ENCODE measurements around the gene CLEC4C. TPM values are rescaled to one million over a fixed set of nuclear protein-coding genes. Genes with fewer than 3 reads are reported as not detected.
"Not testable (repeated sequence)": the region's sequence is repeated elsewhere in the genome, so short reads cannot be mapped to it uniquely, and the experiment has no call there.

CLEC4C gene
- total RNA-seq, 1 experiment from 2014 or later: not detected

DNA sequence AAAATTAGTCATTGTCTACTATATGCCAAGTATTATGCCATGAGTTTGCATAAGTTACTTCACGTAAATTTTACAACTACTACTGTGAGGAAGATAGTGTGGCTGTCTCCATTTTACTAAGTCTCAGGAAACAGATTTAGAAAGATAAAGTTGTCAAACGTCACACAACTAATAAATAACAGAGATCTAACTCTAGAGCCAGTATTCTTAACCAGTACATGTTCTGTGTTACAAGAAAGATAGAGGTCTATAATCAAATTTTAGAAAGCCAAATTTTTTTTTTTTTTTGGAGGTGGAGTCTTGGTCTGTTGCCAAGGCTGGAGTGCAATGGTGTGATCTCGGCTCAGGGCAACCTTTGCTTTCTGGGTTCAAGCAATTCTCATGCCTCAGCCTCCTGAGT lies 14.2 kb downstream of the CLEC4C start:
- no peak overlapping the region for H3K4me3 Mint-ChIP-seq (ENCODE audit: unreplicated experiment)
- BruUV-seq (replicated peaks): no TSS peak
- H3K27ac Mint-ChIP-seq (ENCODE audit: low read depth, unreplicated experiment): no peak overlapping the region
- intact Hi-C loops (cut with micrococcal nuclease): no loop called here
- H3K4me1 Mint-ChIP-seq (ENCODE audit: insufficient read depth, unreplicated experiment): no peaks in the 10 kb centered on the region
- TF ChIP-seq, protein P1, sequence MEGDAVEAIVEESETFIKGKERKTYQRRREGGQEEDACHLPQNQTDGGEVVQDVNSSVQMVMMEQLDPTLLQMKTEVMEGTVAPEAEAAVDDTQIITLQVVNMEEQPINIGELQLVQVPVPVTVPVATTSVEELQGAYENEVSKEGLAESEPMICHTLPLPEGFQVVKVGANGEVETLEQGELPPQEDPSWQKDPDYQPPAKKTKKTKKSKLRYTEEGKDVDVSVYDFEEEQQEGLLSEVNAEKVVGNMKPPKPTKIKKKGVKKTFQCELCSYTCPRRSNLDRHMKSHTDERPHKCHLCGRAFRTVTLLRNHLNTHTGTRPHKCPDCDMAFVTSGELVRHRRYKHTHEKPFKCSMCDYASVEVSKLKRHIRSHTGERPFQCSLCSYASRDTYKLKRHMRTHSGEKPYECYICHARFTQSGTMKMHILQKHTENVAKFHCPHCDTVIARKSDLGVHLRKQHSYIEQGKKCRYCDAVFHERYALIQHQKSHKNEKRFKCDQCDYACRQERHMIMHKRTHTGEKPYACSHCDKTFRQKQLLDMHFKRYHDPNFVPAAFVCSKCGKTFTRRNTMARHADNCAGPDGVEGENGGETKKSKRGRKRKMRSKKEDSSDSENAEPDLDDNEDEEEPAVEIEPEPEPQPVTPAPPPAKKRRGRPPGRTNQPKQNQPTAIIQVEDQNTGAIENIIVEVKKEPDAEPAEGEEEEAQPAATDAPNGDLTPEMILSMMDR (IDR thresholded peaks at IDR 0.05; ENCODE audit: unreplicated experiment): no peak
- no peak for DNase-seq (ENCODE audit: unreplicated experiment)
- POLR2A ChIA-PET: no interaction called here
- H3K27me3 Mint-ChIP-seq (ENCODE audit: insufficient read depth, unreplicated experiment): no peaks in the 10 kb centered on the region
- H3K9me3 Mint-ChIP-seq (ENCODE audit: unreplicated experiment): no peaks in the 10 kb centered on the region
- CTCF ChIA-PET: interaction anchor here (0.6 kb wide), 1 partner anchor 15 kb away, joined by 4 read pairs; no protein-coding TSS in a partner anchor
- no peaks in the 10 kb centered on the region for H3K36me3 Mint-ChIP-seq (ENCODE audit: insufficient read depth, unreplicated experiment)

DNA sequence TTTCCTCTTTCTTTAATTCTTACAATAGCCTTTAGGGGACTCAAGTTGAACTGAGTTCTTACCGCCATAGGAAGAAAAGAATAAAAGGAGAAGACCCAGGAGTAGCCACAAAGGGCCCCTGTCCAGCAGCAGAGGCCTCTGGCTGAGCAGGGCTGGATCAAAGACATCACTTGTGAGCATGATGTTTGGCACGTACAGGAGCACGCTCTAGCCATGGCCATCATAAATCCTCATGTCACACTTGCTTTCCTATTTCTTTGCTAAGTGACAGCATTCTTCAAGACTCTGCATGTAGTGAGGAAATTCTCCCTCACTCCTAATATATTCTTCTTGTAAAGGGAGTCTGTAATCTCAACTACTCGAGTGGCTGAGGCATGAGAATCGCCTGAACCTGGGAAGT lies 15.7 kb downstream of the CLEC4C start:
- Mint-ChIP-seq H3K27me3 (ENCODE audit: insufficient read depth, unreplicated experiment) (no peaks in the 10 kb centered on the region), H3K4me3 (ENCODE audit: unreplicated experiment) (no peak overlapping the region), H3K36me3 (ENCODE audit: insufficient read depth, unreplicated experiment) (no peaks in the 10 kb centered on the region), H3K9me3 (ENCODE audit: unreplicated experiment) (no peaks in the 10 kb centered on the region), H3K27ac (ENCODE audit: low read depth, unreplicated experiment) (no peak overlapping the region), H3K4me1 (ENCODE audit: insufficient read depth, unreplicated experiment) (no peaks in the 10 kb centered on the region)
- TF ChIP-seq, protein P1 (IDR thresholded peaks at IDR 0.05; ENCODE audit: unreplicated experiment): no peak
- intact Hi-C loops (cut with micrococcal nuclease): no loop called here
- DNase-seq (ENCODE audit: unreplicated experiment): no peak
- no TSS peak for BruUV-seq (replicated peaks)
- CTCF ChIA-PET: interaction anchor here (1.1 to 1.4 kb wide), 2 partner anchors 15 to 76 kb away, joined by 3 to 5 read pairs; no protein-coding TSS in a partner anchor
- POLR2A ChIA-PET: no interaction called here

DNA sequence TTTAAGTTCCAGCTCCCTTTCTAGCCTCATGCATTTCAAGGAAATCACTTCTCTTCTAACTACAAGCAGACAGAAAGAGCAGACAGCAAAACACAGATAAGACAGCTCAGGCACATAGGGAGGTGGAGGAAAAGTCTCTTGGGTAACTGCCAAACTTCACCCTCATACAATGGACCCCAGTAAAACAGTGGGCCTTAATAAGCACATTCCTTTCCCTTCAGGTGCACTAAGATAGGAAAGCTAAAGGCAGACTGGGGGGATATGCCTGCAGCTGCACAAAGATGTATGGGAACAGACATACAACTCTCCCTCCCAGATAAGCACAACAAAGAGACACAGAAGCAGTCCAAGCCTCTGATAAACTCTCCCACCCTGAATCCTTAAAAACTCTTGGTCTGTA lies 16.2 kb downstream of the CLEC4C start:
- DNase-seq (ENCODE audit: unreplicated experiment); H3K4me3 Mint-ChIP-seq (ENCODE audit: unreplicated experiment); H3K4me1 Mint-ChIP-seq (ENCODE audit: insufficient read depth, unreplicated experiment); intact Hi-C loops (cut with micrococcal nuclease); POLR2A ChIA-PET; H3K9me3 Mint-ChIP-seq (ENCODE audit: unreplicated experiment); H3K27ac Mint-ChIP-seq (ENCODE audit: low read depth, unreplicated experiment); H3K27me3 Mint-ChIP-seq (ENCODE audit: insufficient read depth, unreplicated experiment); BruUV-seq (replicated peaks); H3K36me3 Mint-ChIP-seq (ENCODE audit: insufficient read depth, unreplicated experiment): not testable (repeated sequence)
- CTCF ChIA-PET: interaction anchor here (1.1 to 1.4 kb wide), 2 partner anchors 15 to 77 kb away, joined by 3 to 5 read pairs; no protein-coding TSS in a partner anchor

DNA sequence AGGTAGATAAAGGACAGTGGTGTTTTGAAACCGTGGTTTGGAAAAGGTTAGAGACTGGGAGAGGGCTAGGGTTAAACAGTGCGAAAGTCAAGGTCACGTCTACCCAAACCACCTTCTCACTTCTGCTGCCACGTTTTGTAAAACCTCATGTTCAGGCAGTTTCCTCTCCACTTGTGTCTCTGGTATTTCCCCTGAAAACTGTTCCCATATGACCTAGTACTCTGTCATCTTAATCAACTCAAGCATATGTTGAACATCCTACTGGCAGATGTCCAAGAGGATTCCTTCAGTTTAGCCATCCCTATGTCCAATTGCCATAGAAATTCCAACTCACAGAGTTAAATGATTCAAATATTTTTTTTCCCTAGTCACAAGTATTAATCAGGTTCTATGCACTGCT lies 17.4 kb downstream of the CLEC4C start:
- POLR2A ChIA-PET: interaction anchor here (0.7 kb wide), 1 partner anchor 11 kb away, joined by 4 read pairs; no protein-coding TSS in a partner anchor
- no peak for DNase-seq (ENCODE audit: unreplicated experiment)
- H3K27ac Mint-ChIP-seq (ENCODE audit: low read depth, unreplicated experiment): no peak overlapping the region

More for the DNA sequence above, 17.4 kb downstream of the CLEC4C start:
- CTCF ChIA-PET: no interaction called here
- intact Hi-C loops (cut with micrococcal nuclease): no loop called here
- BruUV-seq (replicated peaks): no TSS peak
- H3K9me3 Mint-ChIP-seq (ENCODE audit: unreplicated experiment): no peaks in the 10 kb centered on the region
- no peak overlapping the region for H3K4me3 Mint-ChIP-seq (ENCODE audit: unreplicated experiment)
- TF ChIP-seq, protein P1 (IDR thresholded peaks at IDR 0.05; ENCODE audit: unreplicated experiment): no peak
- H3K36me3 Mint-ChIP-seq (ENCODE audit: insufficient read depth, unreplicated experiment): no peaks in the 10 kb centered on the region
- no peaks in the 10 kb centered on the region for H3K27me3 Mint-ChIP-seq (ENCODE audit: insufficient read depth, unreplicated experiment)
- H3K4me1 Mint-ChIP-seq (ENCODE audit: insufficient read depth, unreplicated experiment): no peaks in the 10 kb centered on the region

Measured in MCF 10A (cell line).